Chondrocyte (in vitro differentiated cells): ENCODE measurements around the gene IER5L. TPM values are rescaled to one million over a fixed set of nuclear protein-coding genes. Genes with fewer than 3 reads are reported as not detected.

Experiments used
- DNase-seq: peaks from one replicate; pipeline ENCODE4 v3.0.0; 2021; ENCODE audit warnings: mixed read lengths, low spot score
- H3K27ac Mint-ChIP-seq: one replicate; pipeline ENCODE4 v1.8.0; 2021; ENCODE audit warnings: mild to moderate bottlenecking, moderate library complexity, mixed read lengths; ENCODE audit not compliant: unreplicated experiment
- H3K27me3 Mint-ChIP-seq: 2 replicates; pipeline ENCODE4 v1.8.0; 2021; ENCODE audit warnings: low read depth, mixed read lengths
- H3K36me3 Mint-ChIP-seq: 2 replicates; pipeline ENCODE4 v1.8.0; 2021; ENCODE audit warnings: low read depth, mixed read lengths
- H3K4me1 Mint-ChIP-seq: 2 replicates; pipeline ENCODE4 v1.8.0; 2021; ENCODE audit warnings: low read depth, mild to moderate bottlenecking, mixed read lengths
- H3K4me3 Mint-ChIP-seq: one replicate; pipeline ENCODE4 v1.8.0; 2021; ENCODE audit warnings: mild to moderate bottlenecking, moderate library complexity, mixed read lengths; ENCODE audit not compliant: unreplicated experiment
- H3K9me3 Mint-ChIP-seq: 2 replicates; pipeline ENCODE4 v1.8.0; 2021; ENCODE audit warnings: low read depth, mixed read lengths
- total RNA-seq: library from RNA; stranded (reverse); gene quantifications from 3 replicates; pipeline ENCODE4 v1.2.1, GENCODE V29; 2021
- TF ChIP-seq, protein P1 (sequence below): fragments of 200-600 bp; sonication (generic); IDR thresholded peaks from 2 replicates; pipeline ENCODE4 v1.5.0; 2021; ENCODE audit warnings: antibody characterized with exemption, mild to moderate bottlenecking, moderate library complexity

IER5L gene
- total RNA-seq, 1 donor from 2014 or later: 37.2 TPM

DNA sequence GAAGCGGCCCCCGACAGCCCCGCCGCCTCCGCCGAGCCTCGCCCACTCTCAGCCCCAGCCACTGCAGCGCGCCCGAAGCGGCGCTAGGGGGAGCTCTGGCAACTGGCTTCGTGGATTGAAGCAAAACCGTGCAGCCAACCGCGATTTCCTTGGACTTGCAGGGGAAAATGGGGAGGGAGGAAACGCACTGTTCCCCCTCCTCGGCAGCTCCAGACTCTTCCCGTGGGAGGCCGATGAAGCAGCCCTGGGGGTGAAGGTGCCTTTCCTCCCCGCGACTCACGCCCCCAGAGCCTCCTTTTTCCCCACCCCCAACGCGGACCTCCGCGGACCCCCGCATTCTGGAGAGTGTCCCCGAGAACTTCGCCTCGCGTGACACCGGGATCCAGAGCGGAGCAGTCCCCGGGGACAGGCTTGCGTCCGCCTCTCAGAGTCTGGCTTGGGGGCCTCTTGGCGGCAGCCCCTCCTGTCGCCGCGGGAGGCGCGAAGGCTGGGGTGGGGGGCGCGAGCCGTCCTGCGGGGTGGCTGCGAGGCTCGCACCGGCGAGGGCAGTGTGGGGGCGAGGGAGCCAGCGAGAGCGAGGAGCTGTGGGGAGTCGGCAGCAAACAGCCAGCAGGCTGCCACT is 3.8 kb downstream of the IER5L start:
- no peak for DNase-seq
- H3K27me3 Mint-ChIP-seq: no peaks in the 10 kb centered on the region

DNA sequence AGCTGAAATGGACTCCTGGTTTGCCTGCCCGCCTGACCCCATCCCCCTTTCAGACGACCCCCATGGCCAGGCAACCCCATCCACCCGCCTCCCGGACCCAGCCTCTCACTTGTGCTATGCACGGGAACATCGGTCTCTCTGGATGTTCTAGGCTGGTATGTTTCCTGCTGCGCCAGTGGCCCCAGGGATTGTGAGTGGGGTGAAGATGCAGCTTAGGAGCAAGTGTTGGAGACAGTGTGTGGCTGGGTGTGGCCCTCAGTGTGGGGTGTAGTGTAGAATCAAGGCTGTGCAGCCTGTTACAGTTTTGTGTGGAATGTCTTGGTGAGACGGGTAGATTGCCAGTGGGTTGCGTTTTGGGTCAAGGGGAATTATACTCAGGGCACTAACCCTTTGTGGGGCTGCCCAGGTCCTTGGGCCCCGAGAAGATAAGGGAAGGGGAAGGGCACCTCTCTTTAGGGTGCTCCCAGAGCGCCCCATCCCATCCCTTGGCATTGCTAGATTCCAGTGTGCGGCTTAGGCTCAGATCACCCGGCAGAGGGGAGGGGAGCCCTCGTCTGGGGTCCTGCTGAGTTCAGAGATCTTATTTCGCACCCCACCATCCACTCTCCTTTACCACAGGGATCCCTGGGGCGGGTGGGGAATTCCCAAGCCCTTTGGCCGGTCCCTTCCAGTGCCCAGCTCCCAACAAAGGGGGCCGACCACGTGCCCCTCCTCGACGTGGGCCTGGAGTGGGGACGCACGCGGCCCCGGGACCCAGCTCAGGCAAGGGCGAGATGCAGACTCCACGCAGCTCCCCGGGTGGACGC is 4.6 kb downstream of the IER5L start:
- no peak for DNase-seq
- H3K4me1 Mint-ChIP-seq: peaks cover 29% of the 10 kb centered on the region
- TF ChIP-seq, protein P1, sequence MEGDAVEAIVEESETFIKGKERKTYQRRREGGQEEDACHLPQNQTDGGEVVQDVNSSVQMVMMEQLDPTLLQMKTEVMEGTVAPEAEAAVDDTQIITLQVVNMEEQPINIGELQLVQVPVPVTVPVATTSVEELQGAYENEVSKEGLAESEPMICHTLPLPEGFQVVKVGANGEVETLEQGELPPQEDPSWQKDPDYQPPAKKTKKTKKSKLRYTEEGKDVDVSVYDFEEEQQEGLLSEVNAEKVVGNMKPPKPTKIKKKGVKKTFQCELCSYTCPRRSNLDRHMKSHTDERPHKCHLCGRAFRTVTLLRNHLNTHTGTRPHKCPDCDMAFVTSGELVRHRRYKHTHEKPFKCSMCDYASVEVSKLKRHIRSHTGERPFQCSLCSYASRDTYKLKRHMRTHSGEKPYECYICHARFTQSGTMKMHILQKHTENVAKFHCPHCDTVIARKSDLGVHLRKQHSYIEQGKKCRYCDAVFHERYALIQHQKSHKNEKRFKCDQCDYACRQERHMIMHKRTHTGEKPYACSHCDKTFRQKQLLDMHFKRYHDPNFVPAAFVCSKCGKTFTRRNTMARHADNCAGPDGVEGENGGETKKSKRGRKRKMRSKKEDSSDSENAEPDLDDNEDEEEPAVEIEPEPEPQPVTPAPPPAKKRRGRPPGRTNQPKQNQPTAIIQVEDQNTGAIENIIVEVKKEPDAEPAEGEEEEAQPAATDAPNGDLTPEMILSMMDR: no peak
- no peaks in the 10 kb centered on the region for H3K9me3 Mint-ChIP-seq
- peak overlapping the region; percentile 41 for H3K4me3 Mint-ChIP-seq
- peaks cover 5% of the 10 kb centered on the region for H3K36me3 Mint-ChIP-seq
- H3K27ac Mint-ChIP-seq: peak overlapping the region; percentile 79
- H3K27me3 Mint-ChIP-seq: no peaks in the 10 kb centered on the region

More for the DNA sequence above, 3.8 kb downstream of the IER5L start:
- peak overlapping the region; percentile 98 for H3K27ac Mint-ChIP-seq
- peak overlapping the region; percentile 86 for H3K4me3 Mint-ChIP-seq
- H3K4me1 Mint-ChIP-seq: peaks cover 28% of the 10 kb centered on the region
- H3K36me3 Mint-ChIP-seq: peaks cover 5% of the 10 kb centered on the region
- no peaks in the 10 kb centered on the region for H3K9me3 Mint-ChIP-seq
- TF ChIP-seq, protein P1: peak; percentile 94

DNA sequence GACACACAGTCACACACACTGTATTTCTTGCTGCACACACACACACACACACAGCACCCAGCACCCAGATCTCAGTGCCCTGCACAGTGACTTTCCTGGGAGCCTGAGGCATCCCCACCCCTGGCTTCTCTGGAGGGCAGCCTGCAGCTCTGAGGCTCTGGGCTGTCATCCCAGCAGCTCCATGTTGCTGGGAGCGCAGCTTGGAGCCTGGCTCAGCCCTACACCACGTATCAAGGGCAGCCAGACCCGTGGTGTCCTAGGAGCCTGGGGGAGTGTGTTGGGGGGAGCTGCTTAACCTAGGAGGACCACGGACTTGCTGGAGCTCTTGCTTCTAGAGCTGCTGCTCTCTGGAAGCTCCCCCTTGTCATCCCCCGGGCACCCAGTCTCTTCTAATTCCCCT is 5.2 kb downstream of the IER5L start:
- Mint-ChIP-seq H3K27me3 (no peaks in the 10 kb centered on the region), H3K4me3 (no peak overlapping the region), H3K9me3 (no peaks in the 10 kb centered on the region), H3K4me1 (peaks cover 36% of the 10 kb centered on the region), H3K36me3 (peaks cover 5% of the 10 kb centered on the region), H3K27ac (peak overlapping the region; percentile 79)
- TF ChIP-seq, protein P1: no peak
- no peak for DNase-seq

DNA sequence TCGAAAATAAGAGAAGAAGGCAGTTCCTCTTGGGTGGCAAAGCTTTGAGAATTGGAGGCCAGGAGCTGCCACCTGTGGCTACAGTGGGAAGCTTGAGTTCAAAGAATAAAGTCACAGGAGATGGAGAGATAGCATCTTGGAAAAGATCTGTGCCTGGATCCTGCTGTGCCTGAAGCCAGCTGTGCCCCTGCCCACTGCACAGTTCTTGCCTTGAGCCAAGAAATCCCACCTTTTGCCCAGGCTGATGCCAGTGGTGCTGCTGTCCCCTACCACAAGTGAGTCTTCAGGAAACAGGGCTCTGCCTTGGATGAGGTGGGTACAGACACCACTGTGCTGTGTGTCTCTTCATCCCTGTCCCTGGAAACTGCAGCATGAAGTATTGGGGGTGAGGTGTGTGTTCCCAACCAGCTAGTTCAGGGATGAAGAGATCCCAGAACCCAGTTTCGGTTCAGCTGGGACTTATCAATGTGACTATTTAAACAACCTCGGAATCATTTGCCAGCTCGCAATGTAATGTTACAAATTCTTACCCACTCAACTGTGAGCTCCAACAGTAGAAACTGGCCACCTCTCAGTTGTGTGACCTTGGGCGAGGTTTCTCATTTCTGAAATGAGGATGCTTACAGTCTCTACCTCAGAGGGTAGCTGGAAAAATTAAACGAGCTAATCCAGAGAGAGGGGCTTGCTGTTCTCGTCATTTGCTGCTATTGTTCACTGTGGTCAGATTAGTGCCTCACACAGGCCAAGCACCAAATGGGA is 5.9 kb downstream of the IER5L start:
- Mint-ChIP-seq H3K4me1 (peaks cover 42% of the 10 kb centered on the region), H3K27me3 (no peaks in the 10 kb centered on the region), H3K4me3 (no peak overlapping the region), H3K27ac (no peak overlapping the region), H3K9me3 (no peaks in the 10 kb centered on the region), H3K36me3 (peaks cover 3% of the 10 kb centered on the region)
- TF ChIP-seq, protein P1: no peak
- no peak for DNase-seq

DNA sequence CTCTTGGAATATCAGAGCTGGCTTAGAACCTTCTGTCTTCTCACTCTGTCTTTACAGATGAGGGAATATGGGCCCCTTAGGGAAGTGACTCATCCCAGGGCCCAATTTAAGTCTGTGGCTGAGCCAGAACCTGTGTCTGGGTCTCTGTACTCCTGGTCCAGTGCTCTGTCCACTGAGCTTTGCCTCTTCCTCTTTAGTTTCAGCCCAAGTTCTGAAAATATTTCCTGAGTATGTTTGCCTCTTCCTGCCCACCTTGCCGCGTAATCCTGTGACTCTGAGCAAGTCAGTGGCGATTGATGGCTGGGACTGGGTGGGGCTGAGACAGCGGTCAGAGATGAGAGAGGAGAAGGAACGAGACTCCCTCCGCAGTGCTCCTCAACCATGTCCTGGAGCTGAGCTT is 7.8 kb downstream of the IER5L start:
- no peak for DNase-seq
- Mint-ChIP-seq H3K4me1 (peaks cover 49% of the 10 kb centered on the region), H3K4me3 (no peak overlapping the region), H3K9me3 (no peaks in the 10 kb centered on the region), H3K27ac (peak overlapping the region; percentile 36), H3K36me3 (no peaks in the 10 kb centered on the region), H3K27me3 (no peaks in the 10 kb centered on the region)
- TF ChIP-seq, protein P1: no peak
